Adipose tissue (tissue), 3 donors: ENCODE data around the gene PCED1B. TPM values are rescaled to one million over a fixed set of nuclear protein-coding genes. Genes with fewer than 3 reads are reported as not detected.
"Not testable (repeated sequence)": the region's sequence is repeated elsewhere in the genome, so short reads cannot be mapped to it uniquely, and the experiment has no call there.

Experiments used
- H3K27ac ChIP-seq: one replicate; pipeline ENCODE4 v1.5.1; 2013; ENCODE audit warnings: low read depth, low read length
- WGBS, 3 donors: extraction: QIAGEN DNeasy Blood & Tissue Kit; methylation state at CpG; one replicate each; pipeline ENCODE4 v1.1.7; 2013; 5-methylcytosine and 5-hydroxymethylcytosine counted together
- polyA plus RNA-seq, 3 donors: library from polyadenylated mRNA; stranded (reverse); fragments of 200-250 nt; gene quantifications; one replicate each; pipeline ENCODE4 v1.2.3, GENCODE V29; 2013
- donor health status: healthy with polysubstance abuse.
- donor health status: Bipolar disorder and iron deficiency.
- donor health status: healthy.

Gene PCED1B
- polyA plus RNA-seq, 3 donors, result 0.79 to 3.5 (median 2.7) TPM

DNA sequence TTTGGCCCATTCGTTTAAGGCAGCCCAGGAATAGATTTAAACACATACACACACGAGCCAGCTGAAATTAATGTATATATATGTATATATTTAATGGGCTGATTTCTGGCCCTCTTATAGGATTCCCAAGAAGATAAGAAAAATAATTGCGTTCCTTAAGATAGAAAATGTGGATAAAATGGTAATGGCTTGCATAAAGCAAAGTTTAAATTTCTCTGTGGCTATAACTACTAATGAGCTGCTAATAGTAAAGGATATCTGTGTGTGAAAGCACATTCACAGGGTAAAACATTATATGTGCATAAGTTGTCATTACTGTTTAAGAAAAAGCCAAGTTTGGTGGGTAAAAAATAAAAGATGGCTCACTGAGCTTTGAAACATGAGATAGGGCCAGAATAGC, 134.0 kb downstream of the PCED1B start:
- H3K27ac ChIP-seq, result no peak overlapping the region
- WGBS, 3 donors, result 82 to 89% (median 88%) methylated on average over 3 of the region's 3 CpGs

GRCh38 chr12:47214001-47214619, 134.7 kb downstream of the PCED1B start:
- H3K27ac ChIP-seq, result no peak overlapping the region
- 61 to 74% (median 65%) methylated on average over 3 of the region's 3 CpGs for WGBS, 3 donors

DNA sequence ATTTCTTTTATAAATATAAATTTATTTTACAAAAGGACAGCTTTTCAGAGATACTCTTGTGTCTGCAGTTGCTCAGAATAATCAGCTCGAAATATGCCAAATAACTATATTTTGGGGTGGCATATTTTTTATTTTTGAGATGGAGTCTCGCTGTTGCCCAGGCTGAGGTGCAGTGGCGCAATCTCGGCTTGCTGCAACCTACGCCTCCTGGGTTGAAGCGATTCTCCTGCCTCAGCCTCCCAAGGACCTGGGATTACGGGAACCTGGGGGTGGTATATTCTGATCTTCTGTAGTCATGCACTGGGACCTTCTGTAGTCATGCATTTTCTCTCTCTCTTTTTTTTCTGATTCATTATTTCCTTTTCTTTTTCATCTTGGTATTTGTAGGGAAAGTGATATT, 135.3 kb downstream of the PCED1B start:
- 76 to 96% (median 87%) methylated on average over 7 of the region's 7 CpGs for WGBS, 3 donors
- no peak overlapping the region for H3K27ac ChIP-seq

GRCh38 chr12:47216150-47216677, 136.8 kb downstream of the PCED1B start:
- WGBS, 3 donors, result 53 to 84% (median 58%) methylated on average over 8 of the region's 8 CpGs

GRCh38 chr12:47217595-47217869, 138.1 kb downstream of the PCED1B start:
- WGBS, 3 donors, result 94 to 96% (median 96%) methylated on average over 8 of the region's 8 CpGs

More at GRCh38 chr12:47216150-47216677, 136.8 kb downstream of the PCED1B start:
- H3K27ac ChIP-seq, result peak overlapping the region; percentile 38

GRCh38 chr12:47218191-47218654, 138.8 kb downstream of the PCED1B start:
- no peak overlapping the region for H3K27ac ChIP-seq
- WGBS, 3 donors, result 90 to 94% (median 91%) methylated on average over 8 of the region's 8 CpGs

More at GRCh38 chr12:47217595-47217869, 138.1 kb downstream of the PCED1B start:
- H3K27ac ChIP-seq, result not testable (repeated sequence)

DNA sequence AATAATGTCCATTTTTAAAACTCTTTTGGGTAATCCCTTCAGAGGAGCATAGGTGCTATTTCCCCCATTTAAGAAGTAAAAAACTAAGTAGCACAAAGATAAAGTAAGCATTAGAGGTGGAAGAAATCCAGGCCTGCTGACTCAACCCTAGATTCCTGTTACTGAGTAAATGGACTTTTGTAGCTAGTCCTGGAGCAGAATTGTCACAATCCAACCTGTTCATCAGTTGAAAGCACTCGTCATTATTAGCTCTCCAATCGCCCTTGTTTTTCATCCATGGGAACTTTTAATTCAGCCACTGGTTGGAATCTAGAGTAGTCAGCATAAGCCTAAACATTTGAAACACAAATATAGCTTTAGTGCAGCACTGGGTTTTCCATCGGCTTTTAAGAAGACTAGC, 139.8 kb downstream of the PCED1B start:
- 67 to 87% (median 87%) methylated on average over 3 of the region's 3 CpGs for WGBS, 3 donors
- no peak overlapping the region for H3K27ac ChIP-seq

GRCh38 chr12:47221256-47222023, 142.0 kb downstream of the PCED1B start:
- 97 to 100% (median 98%) methylated on average over 2 of the region's 2 CpGs for WGBS, 3 donors
- H3K27ac ChIP-seq, result no peak overlapping the region

- H3K27ac ChIP-seq, result no peak overlapping the region
Observed at GRCh38 chr12:47222520-47223030, 143.2 kb downstream of the PCED1B start.

GRCh38 chr12:47223031-47223847, 143.8 kb downstream of the PCED1B start:
- no peak overlapping the region for H3K27ac ChIP-seq
- WGBS, 3 donors, result 41 to 50% (median 45%) methylated on average over 7 of the region's 7 CpGs

More at GRCh38 chr12:47222520-47223030, 143.2 kb downstream of the PCED1B start:
- 65 to 77% (median 66%) methylated on average over 3 of the region's 3 CpGs for WGBS, 3 donors

DNA sequence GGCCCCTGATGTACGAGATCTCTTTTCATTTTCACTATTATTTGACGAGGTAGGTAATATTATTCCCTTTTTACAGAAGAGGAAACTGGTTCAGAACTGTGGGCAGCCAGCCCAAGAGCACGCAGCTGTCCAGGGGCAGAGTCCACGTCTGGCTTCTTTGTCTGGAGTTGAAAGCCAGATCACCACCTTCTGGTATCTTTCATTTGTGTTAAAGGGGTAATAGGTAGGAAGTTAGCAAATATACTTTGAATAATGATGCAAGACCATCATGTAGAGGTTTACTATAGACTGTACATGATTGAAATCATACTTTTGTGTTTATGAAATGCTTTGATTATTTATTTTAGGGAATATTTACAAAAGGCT, 144.4 kb downstream of the PCED1B start:
- no peak overlapping the region for H3K27ac ChIP-seq
- WGBS, 3 donors, result 13 to 25% (median 16%) methylated on average over 4 of the region's 4 CpGs

DNA sequence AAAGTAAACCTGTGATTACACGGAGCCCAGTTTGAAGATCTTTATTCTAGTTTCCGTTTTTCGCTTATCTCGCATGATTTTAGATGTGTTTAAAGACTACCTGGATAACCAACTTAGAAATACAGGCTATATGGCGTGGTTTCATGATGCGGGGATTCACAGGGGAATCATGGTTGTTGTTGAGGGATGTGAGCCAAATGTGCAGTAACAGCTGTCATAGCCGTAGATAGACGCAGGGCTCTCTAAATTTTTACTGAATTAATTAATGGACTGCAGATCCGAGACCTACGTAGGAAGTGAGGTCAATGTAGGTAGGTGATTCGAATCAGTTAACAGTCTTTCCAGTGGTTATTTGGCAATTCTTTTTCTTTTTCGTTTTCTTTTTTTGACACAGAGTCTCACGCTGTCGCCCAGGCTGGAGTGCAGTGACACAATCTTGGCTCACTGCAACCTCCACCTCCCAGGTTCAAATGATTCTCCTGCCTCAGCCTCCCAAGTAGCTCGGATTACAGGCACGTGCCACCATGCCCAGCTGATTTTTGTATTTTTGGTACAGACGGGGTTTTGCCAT, 145.2 kb downstream of the PCED1B start:
- H3K27ac ChIP-seq, result no peak overlapping the region
- WGBS, 3 donors, result 83 to 90% (median 89%) methylated on average over 17 of the region's 17 CpGs

- 86 to 94% (median 88%) methylated on average over 2 of the region's 2 CpGs for WGBS, 3 donors
- H3K27ac ChIP-seq, result no peak overlapping the region
Observed at GRCh38 chr12:47225356-47225755, 145.9 kb downstream of the PCED1B start.

- H3K27ac ChIP-seq, result no peak overlapping the region
- 93 to 96% (median 94%) methylated on average over 10 of the region's 10 CpGs for WGBS, 3 donors
Observed at GRCh38 chr12:47226199-47226598, 146.8 kb downstream of the PCED1B start.

- H3K27ac ChIP-seq, result no peak overlapping the region
- 54 to 98% (median 95%) methylated on average over 4 of the region's 4 CpGs for WGBS, 3 donors
Observed at GRCh38 chr12:47228802-47229201, 149.4 kb downstream of the PCED1B start.

DNA sequence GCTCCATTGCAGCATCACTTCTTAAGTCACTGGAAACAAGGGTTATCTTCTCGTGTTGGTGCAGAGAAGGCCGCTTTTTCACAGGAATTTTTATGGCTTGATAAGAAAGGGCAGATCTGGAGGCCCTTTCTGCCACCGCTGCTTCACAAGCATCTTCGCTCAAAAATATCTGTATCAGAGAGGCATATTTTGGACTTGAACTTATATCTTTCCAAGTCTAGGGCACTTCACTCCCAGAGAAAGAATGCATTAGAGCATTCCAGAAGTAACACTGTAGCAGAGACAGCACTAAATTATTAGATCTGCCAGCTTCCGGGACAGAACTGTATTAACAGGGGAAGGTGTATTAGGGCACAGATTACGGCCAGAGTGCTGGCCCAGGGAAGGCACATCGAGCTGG, 152.0 kb downstream of the PCED1B start:
- WGBS, 3 donors, result 69 to 88% (median 85%) methylated on average over 7 of the region's 7 CpGs
- H3K27ac ChIP-seq, result no peak overlapping the region

GRCh38 chr12:47234576-47235141, 155.2 kb downstream of the PCED1B start:
- H3K27ac ChIP-seq, result no peak overlapping the region
- WGBS, 3 donors, result 97 to 99% (median 98%) methylated on average over 14 of the region's 14 CpGs
